ENCODE data around the gene FBXO27.
A peak's percentile ranks its signal among the peaks of the same experiment; 100 is the strongest.

The FBXO27 gene

DNA sequence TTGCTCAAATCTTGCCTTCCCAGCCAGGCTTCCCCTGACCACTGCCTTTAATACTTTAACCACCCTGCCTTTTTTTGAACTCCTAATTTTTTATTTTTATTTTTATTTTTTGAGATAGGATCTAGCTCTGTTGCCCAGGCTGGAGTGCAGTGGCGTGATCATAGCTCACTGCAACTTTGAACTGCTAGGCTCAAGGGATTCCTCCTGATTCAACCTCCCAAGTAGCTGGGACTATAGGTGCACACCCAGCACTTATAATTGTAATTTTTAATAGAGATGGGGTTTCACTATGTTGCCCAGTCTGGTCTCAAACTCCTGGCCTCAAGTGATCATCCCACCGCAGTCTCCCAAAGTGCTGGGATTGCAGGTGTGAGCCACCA, 21.7 kb upstream of the FBXO27 start:
- Histone ChIP-seq H3K4me2 (ENCODE audit: low read length) (no peak overlapping the region), H2AFZ (no peak overlapping the region), H3K9me3 (ENCODE audit: control insufficient read depth, low read length) (no peaks in the 10 kb centered on the region), H3K27me3 (ENCODE audit: control insufficient read depth, insufficient read depth, low read length) (no peaks in the 10 kb centered on the region), H3K36me3 (ENCODE audit: control insufficient read depth, insufficient read depth, low read length) (no peaks in the 10 kb centered on the region), H3K9ac (no peak overlapping the region), H3K27ac (no peak overlapping the region), H3K4me1 (peaks cover 4% of the 10 kb centered on the region), H3K79me2 (no peaks in the 10 kb centered on the region), H3K4me3 (ENCODE audit: low read depth, low read length) (no peak overlapping the region)
- TF ChIP-seq, protein P1, sequence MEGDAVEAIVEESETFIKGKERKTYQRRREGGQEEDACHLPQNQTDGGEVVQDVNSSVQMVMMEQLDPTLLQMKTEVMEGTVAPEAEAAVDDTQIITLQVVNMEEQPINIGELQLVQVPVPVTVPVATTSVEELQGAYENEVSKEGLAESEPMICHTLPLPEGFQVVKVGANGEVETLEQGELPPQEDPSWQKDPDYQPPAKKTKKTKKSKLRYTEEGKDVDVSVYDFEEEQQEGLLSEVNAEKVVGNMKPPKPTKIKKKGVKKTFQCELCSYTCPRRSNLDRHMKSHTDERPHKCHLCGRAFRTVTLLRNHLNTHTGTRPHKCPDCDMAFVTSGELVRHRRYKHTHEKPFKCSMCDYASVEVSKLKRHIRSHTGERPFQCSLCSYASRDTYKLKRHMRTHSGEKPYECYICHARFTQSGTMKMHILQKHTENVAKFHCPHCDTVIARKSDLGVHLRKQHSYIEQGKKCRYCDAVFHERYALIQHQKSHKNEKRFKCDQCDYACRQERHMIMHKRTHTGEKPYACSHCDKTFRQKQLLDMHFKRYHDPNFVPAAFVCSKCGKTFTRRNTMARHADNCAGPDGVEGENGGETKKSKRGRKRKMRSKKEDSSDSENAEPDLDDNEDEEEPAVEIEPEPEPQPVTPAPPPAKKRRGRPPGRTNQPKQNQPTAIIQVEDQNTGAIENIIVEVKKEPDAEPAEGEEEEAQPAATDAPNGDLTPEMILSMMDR (IDR thresholded peaks at IDR 0.05): no peak

GRCh38 chr19:39053276-39054090, 21.1 kb upstream of the FBXO27 start:
- Histone ChIP-seq H3K27me3 (ENCODE audit: control insufficient read depth, insufficient read depth, low read length) (no peaks in the 10 kb centered on the region), H3K36me3 (ENCODE audit: control insufficient read depth, insufficient read depth, low read length) (no peaks in the 10 kb centered on the region), H3K79me2 (no peaks in the 10 kb centered on the region), H3K9me3 (ENCODE audit: control insufficient read depth, low read length) (no peaks in the 10 kb centered on the region), H3K9ac (no peak overlapping the region), H3K4me2 (ENCODE audit: low read length) (no peak overlapping the region), H3K27ac (no peak overlapping the region), H3K4me3 (ENCODE audit: low read depth, low read length) (no peak overlapping the region), H3K4me1 (peaks cover 4% of the 10 kb centered on the region), H2AFZ (no peak overlapping the region)
- TF ChIP-seq, protein P1 (IDR thresholded peaks at IDR 0.05): no peak

- Histone ChIP-seq H3K79me2 (no peaks in the 10 kb centered on the region), H3K27me3 (ENCODE audit: control insufficient read depth, insufficient read depth, low read length) (no peaks in the 10 kb centered on the region), H3K9ac (no peak overlapping the region), H3K4me2 (ENCODE audit: low read length) (no peak overlapping the region), H3K27ac (no peak overlapping the region), H3K36me3 (ENCODE audit: control insufficient read depth, insufficient read depth, low read length) (no peaks in the 10 kb centered on the region), H3K4me3 (ENCODE audit: low read depth, low read length) (no peak overlapping the region), H2AFZ (no peak overlapping the region), H3K9me3 (ENCODE audit: control insufficient read depth, low read length) (no peaks in the 10 kb centered on the region), H3K4me1 (peaks cover 4% of the 10 kb centered on the region)
- TF ChIP-seq, protein P1 (IDR thresholded peaks at IDR 0.05): no peak
Observed at GRCh38 chr19:39052846-39053245, 20.5 kb upstream of the FBXO27 start.

DNA sequence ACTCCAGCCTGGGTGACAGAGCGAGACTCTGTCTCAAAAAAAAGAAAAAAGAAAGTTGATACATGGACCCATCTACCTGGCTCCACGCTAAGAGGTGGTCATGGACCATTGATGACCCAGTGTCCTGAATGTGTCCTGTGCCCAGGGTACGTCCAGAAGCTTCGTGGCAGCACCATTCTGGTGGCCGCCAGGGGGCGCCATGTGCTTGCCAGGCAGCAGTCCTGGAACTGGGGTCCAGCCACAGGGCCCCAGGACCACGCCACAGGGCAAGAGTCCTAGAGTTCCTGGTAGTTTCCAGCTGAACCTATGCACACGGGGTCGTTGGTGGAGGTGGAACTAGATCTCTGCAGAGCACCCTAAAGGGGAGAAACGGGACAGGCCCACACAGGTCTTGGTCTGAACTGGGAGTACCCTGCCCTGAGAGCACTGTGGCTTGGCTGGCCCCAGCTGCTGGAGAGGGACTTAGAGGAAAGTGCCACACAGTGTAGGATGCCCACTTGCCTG, 19.9 kb upstream of the FBXO27 start:
- peaks cover 4% of the 10 kb centered on the region for H3K4me1 ChIP-seq
- no peak overlapping the region for H3K4me2 ChIP-seq (ENCODE audit: low read length)
- TF ChIP-seq, protein P1 (IDR thresholded peaks at IDR 0.05): peak; percentile 96
- H3K27me3 ChIP-seq (ENCODE audit: control insufficient read depth, insufficient read depth, low read length): no peaks in the 10 kb centered on the region
- no peak overlapping the region for H3K9ac ChIP-seq
- H3K79me2 ChIP-seq: no peaks in the 10 kb centered on the region
- H3K9me3 ChIP-seq (ENCODE audit: control insufficient read depth, low read length): no peaks in the 10 kb centered on the region
- H2AFZ ChIP-seq: peak overlapping the region; percentile 24
- H3K4me3 ChIP-seq (ENCODE audit: low read depth, low read length): no peak overlapping the region
- no peak overlapping the region for H3K27ac ChIP-seq
- no peaks in the 10 kb centered on the region for H3K36me3 ChIP-seq (ENCODE audit: control insufficient read depth, insufficient read depth, low read length)

- Histone ChIP-seq H3K4me3 (ENCODE audit: low read depth, low read length) (no peak overlapping the region), H3K79me2 (no peaks in the 10 kb centered on the region), H3K9ac (no peak overlapping the region), H3K4me1 (peaks cover 13% of the 10 kb centered on the region), H3K27ac (no peak overlapping the region), H2AFZ (no peak overlapping the region), H3K4me2 (ENCODE audit: low read length) (no peak overlapping the region), H3K27me3 (ENCODE audit: control insufficient read depth, insufficient read depth, low read length) (no peaks in the 10 kb centered on the region), H3K36me3 (ENCODE audit: control insufficient read depth, insufficient read depth, low read length) (no peaks in the 10 kb centered on the region), H3K9me3 (ENCODE audit: control insufficient read depth, low read length) (no peaks in the 10 kb centered on the region)
- TF ChIP-seq, protein P1 (IDR thresholded peaks at IDR 0.05): no peak
Observed at GRCh38 chr19:39047073-39047472, 14.7 kb upstream of the FBXO27 start.

Measured in parathyroid adenoma (tissue), 2 donors.